Transverse colon (tissue), 4 donors: Measurements from ENCODE around the gene LRCH3. TPM values are rescaled to one million over a fixed set of nuclear protein-coding genes. Genes with fewer than 3 reads are reported as not detected.
A peak's percentile ranks its signal among the peaks of the same experiment; 100 is the strongest.

Experiments
- DNase-seq: peaks from one replicate; pipeline ENCODE4 v3.0.0-alpha.2; 2019
- H3K27ac ChIP-seq, 4 donors: fragments of 200-600 bp; sonication (generic); 2 replicates each; pipeline ENCODE4 v1.5.1; 2016 to 2018; ENCODE audit warnings: inconsistent platforms in 4 of 4
- H3K27me3 ChIP-seq: fragments of 200-600 bp; sonication (generic); 2 replicates; pipeline ENCODE4 v1.5.1; 2017; ENCODE audit warnings: inconsistent platforms
- H3K36me3 ChIP-seq, 4 donors: fragments of 200-600 bp; sonication (generic); 2 replicates each; pipeline ENCODE4 v1.5.1; 2017 to 2019; ENCODE audit warnings: inconsistent platforms in 4 of 4
- H3K4me1 ChIP-seq, 4 donors: fragments of 200-600 bp; sonication (generic); 2 replicates each; pipeline ENCODE4 v1.5.1; 2017 to 2020; ENCODE audit warnings: inconsistent platforms in 4 of 4
- H3K4me3 ChIP-seq, 4 donors: fragments of 200-600 bp; sonication (generic); 1 replicate in 1 of 4; 2 replicates in 3 of 4; pipeline versions ENCODE4 v1.5.1 to v1.6.1; 2017 to 2019; ENCODE audit warnings: inconsistent platforms in 4 of 4
- H3K9me3 ChIP-seq, 2 donors: fragments of 200-600 bp; sonication (generic); 2 replicates each; pipeline ENCODE4 v1.5.1; 2017 to 2019; ENCODE audit warnings: inconsistent platforms in 2 of 2
- CTCF ChIP-seq, 5 experiments: fragments of 200-600 bp in 3 of 5; fragments of 450-650 bp in 2 of 5; sonication (generic) in 3 of 5; IDR thresholded peaks; 1 replicate in 2 of 5; 2 replicates in 3 of 5; pipeline ENCODE4 v1.5.1; 2016 to 2017; ENCODE audit warnings: antibody characterized with exemption in 5 of 5, inconsistent platforms in 3 of 5, mild to moderate bottlenecking in 2 of 5, moderate library complexity in 1 of 5
- EP300 ChIP-seq: sonication (generic); formaldehyde crosslinking; IDR thresholded peaks from one replicate; pipeline ENCODE4 v1.6.1; 2017; ENCODE audit warnings: antibody characterized with exemption, low read depth
- POLR2A ChIP-seq: fragments of 450-650 bp; IDR thresholded peaks from one replicate; pipeline ENCODE4 v1.6.1; 2016; ENCODE audit warnings: antibody characterized with exemption, mild to moderate bottlenecking, moderate library complexity
- POLR2AphosphoS5 ChIP-seq, 3 donors: sonication (generic); formaldehyde crosslinking; IDR thresholded peaks; one replicate each; pipeline ENCODE4 v1.6.1; 2016; ENCODE audit warnings: antibody characterized with exemption in 3 of 3
- WGBS, 2 donors: methylation state at CpG; one replicate each; pipeline ENCODE4 v1.1.5; 2018; ENCODE audit warnings: low coverage in 1 of 2; 5-methylcytosine and 5-hydroxymethylcytosine counted together
- in situ Hi-C, 4 donors: fragments of 200-750 bp; cut with MboI; loops; one replicate each; pipeline versions ENCODE4 v1.15.0 to v1.15.1; 2017; ENCODE audit warnings: low sequenced_read_pairs in 3 of 4, low pct_ligation_motif_present in 1 of 4, low pct_unique_long_range_greater_than_20kb in 1 of 4
- intact Hi-C: fragments of 100-400 bp; cut with DNase I; formaldehyde crosslinking; loops from one replicate; pipeline ENCODE4 v1.15.1; 2023; ENCODE audit warnings: low total_unique reads
- total RNA-seq, 4 donors: library from RNA; depleted of rRNA; stranded (reverse); fragments of >200 nt; gene quantifications; one replicate each; pipeline ENCODE4 v1.1.0, GENCODE V29; 2016

Gene LRCH3
- total RNA-seq, 4 donors from 2014 or later = 36.0 to 122 (median 51.2) TPM

GRCh38 chr3:197811343-197811742 lies 20.3 kb downstream of the LRCH3 start:
- intact Hi-C loops = no loop called here

GRCh38 chr3:197814372-197814771 lies 23.3 kb downstream of the LRCH3 start:
- Histone ChIP-seq H3K4me3 (no peak overlapping the region), H3K4me1 (peaks cover 0 to 16% (median 5%) of the 10 kb centered on the region in 4 donors), H3K36me3 (no peaks in the 10 kb centered on the region), H3K9me3 (no peaks in the 10 kb centered on the region), H3K27ac (no peak overlapping the region), H3K27me3 (no peaks in the 10 kb centered on the region)
- in situ Hi-C loops (no loop called here), intact Hi-C loops (no loop called here)
- WGBS, 2 donors = 92 to 93% methylated on average over 3 to 4 of the region's 4 CpGs
- no peak for DNase-seq
- no peak for TF ChIP-seq POLR2AphosphoS5 (IDR thresholded peaks at IDR 0.05)
- no peak for TF ChIP-seq CTCF (IDR thresholded peaks at IDR 0.05)
- TF ChIP-seq EP300 = no peak
- TF ChIP-seq POLR2A = no peak

More at GRCh38 chr3:197811343-197811742, 20.3 kb downstream of the LRCH3 start:
- in situ Hi-C loops = no loop called here
- WGBS, 2 donors = 70 to 96% methylated on average over 3 of the region's 3 CpGs
- no peaks in the 10 kb centered on the region for H3K9me3 ChIP-seq
- TF ChIP-seq CTCF (IDR thresholded peaks at IDR 0.05) = no peak
- TF ChIP-seq EP300 = no peak
- TF ChIP-seq POLR2A = no peak
- peak in 1 of 3 donors; percentile 24 for TF ChIP-seq POLR2AphosphoS5 (IDR thresholded peaks at IDR 0.05)
- DNase-seq = no peak
- H3K36me3 ChIP-seq = no peaks in the 10 kb centered on the region
- H3K27me3 ChIP-seq = no peaks in the 10 kb centered on the region
- peak overlapping the region; percentile 2 to 72 (median 20) for H3K27ac ChIP-seq
- H3K4me1 ChIP-seq = peaks cover 4 to 30% (median 14%) of the 10 kb centered on the region in 4 donors
- no peak overlapping the region for H3K4me3 ChIP-seq

- H3K36me3 ChIP-seq = peaks cover 0 to 8% (median 0%) of the 10 kb centered on the region in 4 donors
- H3K27ac ChIP-seq = no peak overlapping the region
- TF ChIP-seq POLR2AphosphoS5 (IDR thresholded peaks at IDR 0.05) (no peak), EP300 (no peak), POLR2A (no peak), CTCF (IDR thresholded peaks at IDR 0.05) (no peak)
- H3K9me3 ChIP-seq = no peaks in the 10 kb centered on the region
- peaks cover 0 to 26% (median 7%) of the 10 kb centered on the region in 4 donors for H3K4me1 ChIP-seq
- in situ Hi-C loops = no loop called here
- H3K4me3 ChIP-seq = no peak overlapping the region
- no peak for DNase-seq
- 64 to 66% methylated on average over 5 to 8 of the region's 8 CpGs for WGBS, 2 donors
- intact Hi-C loops = no loop called here
- H3K27me3 ChIP-seq = no peaks in the 10 kb centered on the region
Observed at GRCh38 chr3:197820550-197821335, 29.7 kb downstream of the LRCH3 start.

- Histone ChIP-seq H3K4me3 (no peak overlapping the region), H3K4me1 (peaks cover 0 to 12% (median 5%) of the 10 kb centered on the region in 4 donors), H3K9me3 (no peaks in the 10 kb centered on the region), H3K36me3 (peaks cover 0 to 56% (median 21%) of the 10 kb centered on the region in 4 donors), H3K27me3 (no peaks in the 10 kb centered on the region), H3K27ac (peak overlapping the region in 3 of 4 donors; percentile 15 to 38 (median 27))
- in situ Hi-C loops (no loop called here), intact Hi-C loops (no loop called here)
- 42 to 63% methylated on average over 2 to 3 of the region's 3 CpGs for WGBS, 2 donors
- no peak for DNase-seq
- TF ChIP-seq EP300 = no peak
- no peak for TF ChIP-seq CTCF (IDR thresholded peaks at IDR 0.05)
- TF ChIP-seq POLR2A = no peak
- no peak for TF ChIP-seq POLR2AphosphoS5 (IDR thresholded peaks at IDR 0.05)
Observed at GRCh38 chr3:197829397-197830045, 38.5 kb downstream of the LRCH3 start.
